Urothelium cell line (cell line): ENCODE data around the gene EME2.
"Not testable (repeated sequence)": the region's sequence is repeated elsewhere in the genome, so short reads cannot be mapped to it uniquely, and the experiment has no call there.

Experiments used
- DNase-seq: peaks from one replicate; pipeline ENCODE4 v3.0.0; 2011; ENCODE audit warnings: low spot score, mixed read lengths
- FAIRE-seq: peaks from 2 replicates; lab custom pipeline; 2011; peaks lifted over from hg19 to GRCh38; lab: Jason Lieb, UNC

The EME2 gene

DNA sequence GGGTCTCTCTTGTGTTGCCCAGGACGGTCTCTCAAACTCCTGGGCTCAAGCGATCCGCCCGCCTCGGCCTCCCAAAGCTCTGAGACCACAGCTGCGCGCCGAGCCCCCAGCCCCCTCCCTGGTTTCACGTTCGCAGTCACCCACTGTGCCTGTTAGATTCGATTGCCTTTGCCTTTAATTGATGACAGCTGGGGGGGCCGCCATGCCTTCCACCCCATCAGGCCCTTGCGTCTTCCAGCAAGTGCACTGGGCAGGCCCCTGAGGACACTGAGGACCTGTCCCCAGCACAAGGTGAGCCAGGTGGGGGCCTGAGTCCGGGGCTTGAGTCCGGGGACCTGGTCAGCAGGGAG is 17.6 kb downstream of the EME2 start:
- FAIRE-seq: no peak
- DNase-seq: no peak

GRCh38 chr16:1790611-1791255 is 18.1 kb downstream of the EME2 start:
- no peak for DNase-seq
- FAIRE-seq: no peak

DNA sequence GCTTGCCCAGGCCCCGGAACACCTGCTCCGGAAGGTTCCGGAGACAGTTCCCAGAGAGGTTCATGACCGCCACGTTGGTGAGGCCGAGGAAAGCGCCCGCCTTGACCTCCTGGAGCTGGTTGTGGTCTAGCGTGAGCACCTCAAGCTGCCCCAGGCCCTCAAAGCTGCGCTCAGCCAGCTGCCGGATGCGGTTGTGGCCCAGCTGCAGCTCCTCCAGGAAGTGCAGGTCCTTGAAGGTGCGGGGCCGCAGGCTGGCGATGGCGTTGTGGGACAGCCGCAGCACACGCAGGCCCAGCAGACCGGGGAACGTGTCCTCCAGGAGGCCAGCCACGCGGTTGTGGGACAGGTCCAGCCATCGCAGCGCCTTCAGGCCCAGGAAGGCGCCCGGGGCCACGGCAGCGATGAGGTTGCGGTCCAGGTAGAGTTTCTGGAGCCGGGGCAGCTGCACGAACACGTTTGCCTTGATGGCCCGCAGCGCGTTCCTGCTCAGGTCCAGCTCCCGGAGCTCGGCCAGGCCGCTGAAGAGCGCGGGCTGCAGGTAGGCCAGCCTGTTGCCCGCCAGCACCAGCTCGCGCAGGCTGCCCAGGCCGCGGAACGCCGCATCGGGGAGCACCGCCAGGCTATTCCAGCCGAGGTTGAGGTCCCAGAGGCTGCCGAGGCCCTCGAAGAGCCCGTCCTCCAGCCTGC is 18.8 kb downstream of the EME2 start:
- FAIRE-seq (no peak), DNase-seq (no peak)

DNA sequence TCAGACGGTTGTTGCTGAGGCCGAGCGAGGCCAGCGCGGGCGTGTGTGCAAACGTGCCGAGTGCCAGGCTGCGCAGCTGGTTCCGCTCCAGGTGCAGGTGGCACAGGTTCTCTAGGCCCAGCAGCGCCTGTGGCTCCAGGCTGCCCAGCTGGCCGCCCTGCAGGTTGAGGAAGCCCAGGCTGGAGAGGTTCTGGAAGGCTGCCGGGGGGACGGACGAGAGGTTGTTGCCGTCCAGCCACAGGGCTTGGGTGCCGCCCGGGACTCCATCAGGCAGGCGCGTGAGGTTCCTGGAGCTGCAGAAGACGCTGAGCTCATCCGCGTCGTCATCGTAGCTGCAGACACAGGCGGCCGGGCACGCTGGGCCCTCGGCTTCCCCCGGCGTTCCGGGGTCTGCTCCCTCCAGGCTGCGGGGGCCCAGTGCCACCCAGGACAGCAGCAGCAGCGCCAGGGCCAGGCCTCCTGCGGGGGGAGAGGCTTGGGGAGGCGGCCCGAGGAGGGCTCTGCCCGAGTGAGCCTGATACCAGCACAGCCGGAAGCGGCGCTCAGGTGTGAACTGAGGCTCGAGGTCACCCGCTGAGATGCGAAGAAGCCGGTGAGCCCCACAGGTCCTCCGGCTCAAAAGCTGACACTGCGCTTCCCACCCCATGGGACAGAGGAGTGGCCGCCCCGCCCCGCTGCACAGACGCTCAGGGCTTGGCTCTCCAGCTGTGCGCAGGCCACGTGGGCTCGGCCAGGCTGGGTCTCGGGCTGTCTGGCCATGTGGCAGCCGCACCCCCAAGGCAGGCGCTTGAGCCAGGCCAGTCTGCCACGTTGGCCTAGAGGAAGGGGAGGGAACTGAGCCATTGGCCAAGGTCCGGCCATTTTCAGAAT is 19.6 kb downstream of the EME2 start:
- FAIRE-seq (no peak), DNase-seq (no peak)

GRCh38 chr16:1792836-1793577 is 20.4 kb downstream of the EME2 start:
- DNase-seq: no peak
- no peak for FAIRE-seq

DNA sequence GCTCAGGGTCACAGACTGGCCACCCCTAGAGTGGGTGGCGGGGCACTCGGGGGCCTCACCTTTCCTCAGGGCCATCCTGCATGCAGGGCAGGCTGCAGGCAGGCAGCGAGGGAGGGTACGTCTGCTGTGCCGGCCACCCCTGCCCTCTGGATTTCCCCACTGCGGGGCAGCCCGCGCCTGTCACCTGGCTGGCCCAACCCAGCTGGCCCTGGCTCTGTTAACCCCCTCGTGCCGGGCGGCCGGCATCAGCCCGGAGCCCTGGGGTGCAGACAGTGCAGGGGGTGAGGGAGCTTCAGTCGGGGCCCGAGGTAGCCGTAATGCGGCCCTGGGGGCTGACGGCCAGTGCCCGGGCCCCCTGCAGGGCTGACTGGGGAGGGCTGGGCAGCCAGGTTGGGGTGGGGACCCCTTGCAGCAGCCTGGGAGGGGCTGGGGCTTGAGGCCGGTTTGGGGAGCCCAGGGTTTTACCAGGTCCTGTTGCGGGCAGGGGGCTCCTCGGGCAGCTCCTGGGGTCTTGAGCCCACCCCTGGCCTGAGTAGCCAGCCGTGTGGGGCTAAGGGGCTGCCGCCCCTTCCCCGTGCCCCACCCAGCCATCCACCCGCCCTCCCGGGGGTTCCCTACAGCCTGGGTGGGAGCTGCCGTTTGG is 21.1 kb downstream of the EME2 start, which contains the start of gene IGFALS:
Gene IGFALS (minus strand): TSS at position 128 of the 643 bp plus-strand sequence. CDS start 53 bp downstream, at position 75.
- FAIRE-seq: no peak
- no peak for DNase-seq

GRCh38 chr16:1794221-1794871 is 21.7 kb downstream of the EME2 start:
- DNase-seq: no peak
- no peak for FAIRE-seq

DNA sequence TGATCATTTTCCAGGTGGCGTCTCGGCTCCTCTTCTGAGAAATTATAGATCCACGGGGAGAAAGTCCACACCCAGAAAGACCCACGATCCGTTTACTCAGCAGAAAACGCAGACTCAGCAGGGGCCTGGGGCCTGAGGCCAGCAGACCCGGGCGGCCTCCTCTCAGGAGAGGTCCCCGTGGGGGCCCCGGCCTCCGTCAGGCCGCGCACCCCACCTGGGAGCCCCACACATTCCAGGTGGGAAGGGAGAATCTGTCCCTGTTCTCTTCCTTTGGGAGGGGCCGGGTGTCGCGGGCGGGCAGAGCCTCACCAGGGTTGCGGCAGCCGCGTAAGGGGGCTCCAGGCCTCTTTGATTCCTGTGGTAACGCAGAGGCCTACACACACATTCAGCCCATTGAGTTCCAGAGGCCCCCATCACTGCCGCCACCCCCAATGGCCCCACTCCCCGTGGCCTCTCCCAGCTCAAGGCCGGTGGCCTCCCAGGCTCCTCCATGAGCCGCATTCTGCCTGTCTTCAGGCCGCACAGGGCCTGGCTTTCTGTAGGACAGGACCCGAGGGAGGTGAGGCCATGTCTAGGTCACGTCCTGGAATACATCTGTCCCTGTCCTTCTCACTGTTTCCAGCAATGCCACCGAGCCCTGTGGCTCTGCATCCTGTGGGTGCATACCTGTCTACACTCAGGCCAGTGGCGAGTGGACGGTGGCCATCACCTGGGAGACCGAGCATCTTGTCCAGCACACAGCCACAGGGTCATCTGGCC is 22.5 kb downstream of the EME2 start:
- DNase-seq (no peak), FAIRE-seq (no peak)

DNA sequence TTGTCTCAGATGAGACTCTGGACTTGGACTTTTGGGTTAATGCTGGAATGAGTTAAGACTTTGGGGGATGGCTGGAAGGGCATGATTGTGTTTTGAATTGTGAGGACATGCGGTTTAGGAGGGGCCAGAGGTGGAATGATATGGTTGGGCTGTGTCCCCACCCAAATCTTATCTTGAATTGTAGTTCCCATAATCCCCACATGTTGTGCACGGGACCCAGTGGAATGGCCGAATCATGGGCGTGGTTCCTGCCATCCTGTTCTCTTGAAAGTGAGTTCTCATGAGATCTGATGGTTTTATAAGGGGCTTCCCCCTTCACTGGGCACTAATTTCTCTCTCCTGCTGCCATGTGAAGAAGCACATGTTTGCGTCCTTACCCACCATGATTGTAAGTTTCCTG is 26.7 kb downstream of the EME2 start:
- not testable (repeated sequence) for DNase-seq, FAIRE-seq

DNA sequence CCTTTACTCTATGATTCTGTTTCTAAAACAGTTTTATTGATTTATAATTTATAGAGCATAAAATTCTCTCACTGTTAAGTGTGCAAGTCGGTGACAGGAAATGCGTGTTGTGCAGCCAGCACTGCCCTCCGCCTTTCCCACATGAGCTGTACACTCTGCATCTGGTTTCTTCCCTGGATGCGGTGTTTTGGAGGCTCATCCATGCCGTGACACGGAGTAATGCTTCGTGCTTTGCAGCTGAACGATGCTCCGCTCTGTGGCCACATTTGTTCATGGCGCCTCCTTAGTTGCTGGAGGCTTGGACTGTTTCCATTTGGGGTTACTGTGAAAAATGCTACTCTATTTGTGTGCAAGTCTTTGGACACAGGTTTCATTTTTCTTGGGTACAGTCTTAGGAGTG is 28.1 kb downstream of the EME2 start:
- FAIRE-seq (no peak), DNase-seq (no peak)

DNA sequence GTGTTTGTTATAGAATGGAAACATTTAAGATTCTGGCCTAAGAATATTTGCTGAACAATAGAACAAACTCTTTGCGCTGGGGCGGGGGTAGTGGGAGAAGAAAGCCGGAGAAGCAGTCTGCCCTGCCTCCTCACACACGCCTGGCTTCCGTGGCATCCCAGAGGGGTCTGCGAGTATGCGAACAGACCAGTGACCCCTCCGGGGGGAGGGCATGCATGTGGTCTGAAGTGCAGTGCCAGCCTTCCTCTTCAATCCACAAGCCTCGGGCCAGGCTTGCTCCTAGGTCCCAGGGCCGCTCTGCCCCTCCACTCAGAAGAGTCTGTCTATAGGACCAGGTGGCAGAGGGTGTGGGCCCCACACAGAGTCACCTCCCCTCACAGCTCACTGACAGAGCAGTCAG is 35.0 kb downstream of the EME2 start:
- FAIRE-seq: no peak
- no peak for DNase-seq

DNA sequence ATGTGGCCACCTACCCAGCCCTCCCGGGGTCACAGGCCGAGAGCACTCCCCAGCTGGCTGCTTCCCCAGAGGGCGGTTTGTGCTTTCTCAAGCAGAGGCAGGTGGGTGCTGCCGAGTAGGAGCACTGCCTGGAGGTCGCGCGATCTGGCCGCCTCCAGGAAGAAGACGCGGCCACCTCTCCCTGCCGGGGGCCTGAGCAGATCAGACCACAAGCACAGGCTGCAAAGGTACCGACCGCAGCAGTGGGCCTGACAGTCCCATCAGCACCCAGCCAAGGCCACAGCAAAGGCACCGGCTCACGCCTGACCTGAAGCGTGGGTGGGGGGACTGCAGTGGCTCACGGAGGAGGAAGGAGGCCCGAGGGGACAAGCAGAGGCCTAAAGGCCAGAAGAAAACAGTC is 36.1 kb downstream of the EME2 start:
- no peak for FAIRE-seq
- no peak for DNase-seq

- no peak for FAIRE-seq
- DNase-seq: no peak
Observed at GRCh38 chr16:1809281-1809801, 36.7 kb downstream of the EME2 start.

DNA sequence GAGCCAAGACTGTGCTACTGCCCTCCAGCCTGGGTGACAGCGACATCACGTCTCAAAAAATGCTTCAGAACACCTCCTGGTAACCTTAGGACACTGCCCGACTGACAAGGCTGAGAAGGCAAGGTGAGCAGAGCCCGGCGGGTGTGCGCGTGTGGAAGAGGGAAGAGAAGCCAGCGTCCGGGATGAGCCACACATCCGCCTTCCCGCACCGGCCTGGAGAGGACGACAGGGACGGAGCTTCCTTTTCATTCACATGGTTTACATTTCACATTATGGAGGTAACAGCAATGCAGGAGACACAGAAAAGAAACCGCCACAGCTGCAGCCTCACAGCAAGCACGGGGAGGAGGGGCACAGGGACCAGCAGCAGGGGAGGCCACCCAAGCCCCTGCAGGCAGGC is 37.5 kb downstream of the EME2 start:
- no peak for DNase-seq
- FAIRE-seq: no peak

DNA sequence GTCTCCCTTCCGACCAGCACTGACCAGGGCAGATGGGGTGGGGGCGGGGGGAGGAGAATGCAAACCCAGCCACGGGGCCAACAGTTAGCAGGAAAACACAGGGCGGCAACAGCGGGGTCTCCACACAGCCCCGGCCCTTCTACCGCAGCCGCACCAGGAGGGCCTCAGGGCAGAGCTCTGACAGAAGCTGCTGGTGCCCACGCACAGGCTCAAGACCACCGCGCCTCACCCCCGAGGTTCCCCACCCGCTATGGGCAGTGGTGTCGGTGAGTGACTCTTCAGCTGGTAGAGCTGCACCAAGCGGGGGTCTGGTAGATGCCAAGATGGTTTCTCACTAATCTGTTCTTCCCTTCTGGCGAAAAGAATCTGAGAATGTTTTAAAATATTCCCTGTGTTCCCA is 37.9 kb downstream of the EME2 start:
- DNase-seq (no peak), FAIRE-seq (no peak)

DNA sequence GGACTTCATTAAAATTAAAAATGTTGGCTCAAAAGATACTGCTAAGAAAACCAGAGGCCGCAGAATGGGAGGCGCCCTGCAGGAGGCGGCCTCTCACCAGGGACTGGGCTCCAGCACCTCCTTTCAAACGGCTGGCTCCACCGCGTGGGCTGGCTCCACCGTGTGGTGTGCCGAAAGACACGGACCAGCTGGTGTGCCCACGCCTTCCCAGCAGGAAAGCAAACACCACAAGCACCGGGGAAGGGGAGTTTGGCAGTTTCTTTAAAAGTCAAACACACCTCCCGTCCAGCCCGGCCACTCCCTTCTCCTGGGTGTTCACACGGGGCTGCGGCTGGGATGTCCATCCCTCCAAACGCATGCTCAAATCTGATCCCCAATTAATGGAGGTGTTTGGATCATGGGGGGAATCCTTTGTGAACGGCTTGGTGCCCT is 40.1 kb downstream of the EME2 start:
- FAIRE-seq (no peak), DNase-seq (peak; percentile 66)

- FAIRE-seq (no peak), DNase-seq (no peak)
Observed at GRCh38 chr16:1815461-1815860, 42.9 kb downstream of the EME2 start.

DNA sequence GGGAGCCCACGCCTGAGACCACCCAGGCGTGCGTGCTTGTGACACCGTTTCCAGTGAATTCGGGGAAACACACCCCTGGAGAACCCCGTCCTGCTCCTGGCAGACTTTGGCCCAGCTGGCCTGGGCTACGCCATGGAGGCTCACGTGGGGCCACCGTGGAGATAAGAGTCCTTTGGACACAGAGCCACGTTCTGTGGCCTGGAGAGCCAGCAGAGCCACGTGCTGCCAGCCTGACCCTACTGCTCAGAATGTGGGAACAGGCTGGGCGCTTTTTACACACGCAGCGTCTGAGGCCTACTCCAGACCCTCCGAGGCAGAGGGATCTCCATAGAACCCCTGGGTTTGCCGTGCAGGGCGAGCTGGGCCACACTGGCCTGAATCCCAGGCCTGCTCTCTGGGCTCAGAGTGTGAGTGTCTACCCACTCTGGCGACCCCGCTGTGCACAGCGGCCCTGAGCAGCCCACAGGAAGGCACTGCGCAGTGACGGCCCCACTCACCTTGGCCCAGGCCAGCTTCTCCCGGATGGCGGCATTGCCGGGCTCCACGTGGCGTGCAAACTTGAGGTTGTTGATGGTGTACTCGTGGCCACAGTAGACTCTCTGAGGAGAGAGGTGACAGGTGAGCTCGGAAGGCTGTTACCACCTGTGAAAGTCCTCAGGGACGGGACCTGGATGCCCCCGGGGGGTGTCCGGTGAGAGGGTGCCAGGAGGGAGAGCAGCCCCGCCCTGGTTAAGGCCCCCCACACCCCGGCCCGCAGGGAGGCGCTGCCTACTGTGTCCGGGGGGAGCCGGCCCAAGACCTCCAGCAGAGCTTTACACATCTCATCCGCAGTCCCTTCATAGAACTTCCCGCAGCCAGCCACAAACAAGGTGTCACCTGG is 44.0 kb downstream of the EME2 start:
- DNase-seq (no peak), FAIRE-seq (no peak)
